K562 (cell line): ENCODE data around the gene GOLGB1. TPM values are rescaled to one million over a fixed set of nuclear protein-coding genes. Genes with fewer than 3 reads are reported as not detected.

Experiments
- ATAC-seq: fragments of 200-7000 bp; cut with Tn5 transposase; 3 replicates; pipeline ENCODE4 v1.9.1; 2020; ENCODE audit warnings: moderate library complexity
- BruUV-seq: library from RNA; stranded (reverse); fragments of 400-500 nt; replicated peaks from 2 replicates; lab custom pipeline; 2021; lab: Mats Ljungman, UMichigan
- CTCF ChIA-PET: fragments of 300-600 bp; formaldehyde crosslinking; extraction: SDS; loops from one replicate; lab custom pipeline; 2021; ENCODE audit warnings: low intra/inter-chr PET ratio; lab: Yijun Ruan, JAX
- POLR2A ChIA-PET: fragments of 300-600, 350-650 bp; sonication (Branson Sonifier 250); formaldehyde crosslinking; extraction: SDS; loops from one replicate; lab custom pipeline; 2021; ENCODE audit warnings: antibody characterized with exemption, inconsistent platforms; lab: Yijun Ruan, JAX
- DNase-seq, 4 experiments: peaks; one replicate each; pipeline versions ENCODE4 v3.0.0 to v3.0.0-alpha.2; 2011 to 2018; ENCODE audit warnings: low spot score in 3 of 4, mixed read lengths in 3 of 4; ENCODE audit errors: extremely low read depth in 1 of 4
- FAIRE-seq: peaks from 2 replicates; lab custom pipeline; 2011; peaks lifted over from hg19 to GRCh38; lab: Jason Lieb, UNC
- H2AFZ ChIP-seq: 2 replicates; pipeline ENCODE4 v1.6.0; 2011; ENCODE audit warnings: low read depth, low read length, control low read depth, inconsistent platforms
- H3K27ac ChIP-seq: fragments of 200-600 bp; 3 replicates; pipeline ENCODE4 v1.8.0; 2011; ENCODE audit warnings: low read depth, mild to moderate bottlenecking, control low read depth, inconsistent platforms, low read length, moderate library complexity, mixed read lengths; ENCODE audit errors: extremely low read depth
- H3K27me3 ChIP-seq, 2 experiments: fragments of 300-600 bp in 1 of 2; 2 replicates in 1 of 2; 3 replicates in 1 of 2; pipeline versions ENCODE4 v1.6.0 to v1.8.0; 2011; ENCODE audit warnings: inconsistent platforms in 2 of 2, low read length in 2 of 2, mild to moderate bottlenecking in 1 of 2, mixed read lengths in 1 of 2, moderate library complexity in 1 of 2; ENCODE audit not compliant: control insufficient read depth in 2 of 2, insufficient read depth in 2 of 2
- H3K36me3 ChIP-seq: fragments of 300-600 bp; 3 replicates; pipeline ENCODE4 v1.8.0; 2011; ENCODE audit warnings: mild to moderate bottlenecking, low read length, inconsistent platforms; ENCODE audit not compliant: control insufficient read depth, insufficient read depth
- H3K4me1 ChIP-seq, 2 experiments: fragments of 200-600 bp in 1 of 2; replicated peaks in 1 of 2; 2 replicates in 1 of 2; 3 replicates in 1 of 2; pipeline versions ENCODE4 v1.5.1 to v1.8.0; 2011; ENCODE audit warnings: inconsistent platforms in 2 of 2, low read length in 2 of 2, mild to moderate bottlenecking in 1 of 2, mixed read lengths in 1 of 2, moderate library complexity in 1 of 2; ENCODE audit not compliant: control insufficient read depth in 2 of 2, insufficient read depth in 2 of 2
- H3K4me2 ChIP-seq: 2 replicates; pipeline ENCODE4 v1.6.1; 2011; ENCODE audit warnings: low read length, control low read depth, inconsistent platforms, mixed read lengths; ENCODE audit not compliant: insufficient read depth
- H3K4me3 ChIP-seq: fragments of 200-600 bp; sonication (generic), shearing (Covaris generic); 2 replicates; pipeline ENCODE4 v1.5.1; 2016; ENCODE audit warnings: control low read depth, inconsistent platforms
- H3K79me2 ChIP-seq: fragments of 200-600 bp; 3 replicates; pipeline ENCODE4 v1.8.0; 2011; ENCODE audit warnings: low read length, inconsistent platforms; ENCODE audit not compliant: control insufficient read depth, insufficient read depth
- H3K9ac ChIP-seq, 2 experiments: 2 replicates each; pipeline versions ENCODE4 v1.6.0 to v1.6.1; 2011; ENCODE audit warnings: low read depth in 2 of 2, low read length in 2 of 2, control low read depth in 1 of 2, inconsistent platforms in 1 of 2, mild to moderate bottlenecking in 1 of 2, mixed read lengths in 1 of 2; ENCODE audit not compliant: insufficient read depth in 1 of 2
- H3K9me1 ChIP-seq: one replicate; pipeline ENCODE4 v1.6.0; 2011; ENCODE audit warnings: inconsistent platforms, mild to moderate bottlenecking, low read length, moderate library complexity; ENCODE audit not compliant: control insufficient read depth, insufficient read depth
- H3K9me3 ChIP-seq: replicated peaks from 2 replicates; pipeline ENCODE4 v1.5.1; 2011; ENCODE audit warnings: low read depth, low read length, inconsistent platforms; ENCODE audit not compliant: control insufficient read depth, insufficient read depth
- H4K20me1 ChIP-seq: replicated peaks from 2 replicates; pipeline ENCODE4 v1.6.1; 2011; ENCODE audit warnings: low read length, inconsistent platforms, mixed read lengths; ENCODE audit not compliant: control insufficient read depth, insufficient read depth
- ATF6 ChIP-seq: sonication (generic); formaldehyde crosslinking; IDR thresholded peaks from 2 replicates; pipeline ENCODE4 v1.4.0; 2020; ENCODE audit warnings: mild to moderate bottlenecking, missing genetic modification reagents
- BACH1 ChIP-seq: fragments of 200-800 bp; sonication (Bioruptor generic); IDR thresholded peaks from 2 replicates; pipeline ENCODE4 v1.6.1; 2016; ENCODE audit warnings: missing genetic modification characterization, missing compliant biosample characterization
- E2F6 ChIP-seq, 2 experiments: IDR thresholded peaks; 2 replicates each; pipeline ENCODE4 v1.6.1; 2011; ENCODE audit warnings: borderline replicate concordance in 1 of 2, control low read depth in 1 of 2, low read depth in 1 of 2, low read length in 1 of 2, mild to moderate bottlenecking in 1 of 2, mixed read lengths in 1 of 2, moderate library complexity in 1 of 2; ENCODE audit not compliant: insufficient read depth in 1 of 2, insufficient read length in 1 of 2, poor library complexity in 1 of 2, severe bottlenecking in 1 of 2; ENCODE audit errors: extremely low read depth in 1 of 2
- ELK3 ChIP-seq: fragments of 450-650 bp; formaldehyde crosslinking; IDR thresholded peaks from 2 replicates; pipeline ENCODE4 v1.4.0; 2020; ENCODE audit warnings: mild to moderate bottlenecking
- FOXJ3 ChIP-seq: sonication (generic); formaldehyde crosslinking; IDR thresholded peaks from 2 replicates; pipeline ENCODE4 v1.4.0; 2020; ENCODE audit warnings: mild to moderate bottlenecking, missing genetic modification reagents
- MECOM ChIP-seq: fragments of 250-450 bp; sonication (Bioruptor Pico); IDR thresholded peaks from 2 replicates; pipeline ENCODE4 v1.8.0; 2022; ENCODE audit warnings: inconsistent platforms
- PHF21A ChIP-seq: fragments of 450-650 bp; IDR thresholded peaks from 2 replicates; pipeline ENCODE4 v1.6.1; 2017; ENCODE audit warnings: low read depth, borderline replicate concordance
- PRMT5 ChIP-seq: sonication (generic); formaldehyde crosslinking; IDR thresholded peaks from 2 replicates; pipeline ENCODE4 v1.5.0; 2020; ENCODE audit warnings: missing genetic modification reagents
- RNF219 ChIP-seq: fragments of 250-450 bp; sonication (Bioruptor Pico); IDR thresholded peaks from 2 replicates; pipeline ENCODE4 v1.5.0; 2022; ENCODE audit warnings: mild to moderate bottlenecking
- TAF1 ChIP-seq: IDR thresholded peaks from 2 replicates; pipeline ENCODE4 v1.6.1; 2011; ENCODE audit warnings: mild to moderate bottlenecking, low read length, moderate library complexity; ENCODE audit not compliant: insufficient read depth, control insufficient read depth, severe bottlenecking; ENCODE audit errors: extremely low read depth
- THAP7 ChIP-seq: fragments of 250-450 bp; sonication (Bioruptor Pico); IDR thresholded peaks from 2 replicates; pipeline ENCODE4 v1.5.0; 2021
- ZNF217 ChIP-seq: sonication (generic); formaldehyde crosslinking; IDR thresholded peaks from 2 replicates; pipeline ENCODE4 v1.8.0; 2022; ENCODE audit warnings: mild to moderate bottlenecking, missing genetic modification reagents
- ZNF3 ChIP-seq: fragments of 250-450 bp; sonication (Bioruptor Pico); IDR thresholded peaks from 2 replicates; pipeline ENCODE4 v1.5.0; 2021; ENCODE audit warnings: mild to moderate bottlenecking, moderate library complexity
- WGBS: fragments of 100-300 bp; shearing (Covaris generic); methylation state at CpG from one replicate; pipeline ENCODE4 v1.1.6; 2016; ENCODE audit warnings: low coverage, mixed read lengths; ENCODE audit not compliant: insufficient coverage; ENCODE audit errors: missing lambda C conversion rate; 5-methylcytosine and 5-hydroxymethylcytosine counted together
- in situ Hi-C: fragments of 300-500 bp; cut with MboI; formaldehyde crosslinking; loops from 4 replicates; pipeline ENCODE4 v1.15.0; 2018; ENCODE audit warnings: inconsistent platforms, mixed read lengths
- intact Hi-C: fragments of 100-400 bp; cut with micrococcal nuclease; formaldehyde crosslinking; loops from 2 replicates; pipeline ENCODE4 v1.14.2; 2022
- polyA plus RNA-seq, 8 experiments: library from polyadenylated mRNA; depleted of rRNA in 4 of 8; stranded (reverse) in 5 of 8; unstranded in 3 of 8; fragments of >200 nt; fragmentation: Nextera tagmentation in 2 of 8; fragmentation: Illumina TruSeq in 1 of 8; extraction: Ambion mirVana in 2 of 8; extraction: Trizol in 1 of 8; gene quantifications; 2 replicates each; pipeline versions ENCODE4 v1.2.1 to v1.2.3, GENCODE V29; 2011 to 2014; ENCODE audit warnings: inconsistent platforms in 1 of 8, missing spikeins in 1 of 8
- total RNA-seq, 7 experiments: library from RNA; depleted of rRNA in 6 of 7; stranded (reverse); fragments of >200 nt in 6 of 7; fragmentation: Illumina TruSeq in 2 of 7; extraction: Trizol in 2 of 7; gene quantifications; 2 replicates each; pipeline versions ENCODE4 v1.2.1 to v1.2.3, GENCODE V29; 2011 to 2021; ENCODE audit warnings: low replicate concordance in 1 of 7

The GOLGB1 gene
- total and polyA plus RNA-seq, 9 of the 15 experiments (the other 6 are each of a cell fraction or from before 2014, with no cell fraction given): 4.0 to 16.3 (median 9.7) TPM

- no peak for TF ChIP-seq RNF219 (CRISPR knock-in tag)
These were observed 29.4 kb downstream of the GOLGB1 start (continued) for GRCh38 chr3:121720163-121720562.

GRCh38 chr3:121719423-121719822 lies 30.1 kb downstream of the GOLGB1 start:
- TF ChIP-seq ZNF3 (CRISPR knock-in tag) (no peak), ELK3 (CRISPR knock-in tag) (no peak), THAP7 (CRISPR knock-in tag) (no peak), PHF21A (no peak), BACH1 (tag) (no peak), FOXJ3 (CRISPR knock-in tag) (no peak), PRMT5 (CRISPR knock-in tag) (no peak), E2F6 (IDR thresholded peaks at IDR 0.05; ENCODE audit: borderline replicate concordance in 1 of 2, extremely low read depth in 1 of 2, insufficient read depth in 1 of 2, insufficient read length in 1 of 2, low read depth in 1 of 2, low read length in 1 of 2, poor library complexity in 1 of 2, severe bottlenecking in 1 of 2) (no peak), TAF1 (no peak), ZNF217 (CRISPR knock-in tag) (no peak), ATF6 (CRISPR knock-in tag) (no peak), MECOM (CRISPR knock-in tag) (no peak)

More at GRCh38 chr3:121719423-121719822, 30.1 kb downstream of the GOLGB1 start:
- intact Hi-C loops: no loop called here
- Histone ChIP-seq H3K9ac (no peak overlapping the region), H3K4me2 (no peak overlapping the region), H4K20me1 (no peaks in the 10 kb centered on the region), H3K9me1 (no peaks in the 10 kb centered on the region), H2AFZ (no peak overlapping the region), H3K79me2 (no peaks in the 10 kb centered on the region), H3K9me3 (no peaks in the 10 kb centered on the region), H3K4me1 (no peaks in the 10 kb centered on the region; a peak in 1 of 5 replicates), H3K4me3 (no peak overlapping the region), H3K27me3 (no peaks in the 10 kb centered on the region), H3K36me3 (peaks cover 50% of the 10 kb centered on the region; the same call in 2 of the 3 replicates), H3K27ac (no peak overlapping the region)
- ChIA-PET POLR2A (interaction anchor here (0.8 kb wide), 1 partner anchor 8 kb away, joined by 3 read pairs; no protein-coding TSS in a partner anchor), CTCF (no interaction called here)
- DNase-seq: no peak
- FAIRE-seq: no peak
- WGBS: 74% methylated on average over 5 of the region's 5 CpGs
- ATAC-seq: no peak
- no TSS peak for BruUV-seq
- in situ Hi-C loops: no loop called here
